HG02610 (cell line): ENCODE results near the gene TMEM38B.
"Not testable (repeated sequence)": the region's sequence is repeated elsewhere in the genome, so short reads cannot be mapped to it uniquely, and the experiment has no call there.

Source experiments
- ATAC-seq: cut with Tn5 transposase; IDR thresholded peaks from one replicate; pipeline ENCODE4 v1.9.1; 2021; ENCODE audit warnings: mild to moderate bottlenecking, moderate library complexity; ENCODE audit not compliant: unreplicated experiment

TMEM38B gene

GRCh38 chr9:105681313-105681712, 13.0 kb upstream of the TMEM38B start:
- ATAC-seq = no peak

DNA sequence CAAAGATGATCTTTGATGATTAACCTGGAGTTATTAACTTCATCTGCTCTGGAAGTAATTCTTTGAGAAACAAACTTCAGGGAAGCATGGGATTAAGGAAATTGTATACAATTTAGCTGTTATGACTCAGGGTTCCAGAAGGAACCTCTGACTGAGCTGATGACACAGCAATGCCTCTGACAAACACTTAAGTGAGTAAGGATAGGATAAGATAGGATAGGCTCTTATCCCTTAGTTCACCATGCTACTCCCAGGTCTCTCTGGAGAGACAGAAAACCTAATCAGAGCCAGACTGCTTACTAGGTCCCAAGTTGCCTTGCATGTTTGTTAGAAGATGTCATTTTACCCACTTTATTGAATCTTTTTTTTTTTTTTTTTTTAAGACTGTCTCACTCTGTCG, 12.6 kb upstream of the TMEM38B start:
- ATAC-seq = no peak

DNA sequence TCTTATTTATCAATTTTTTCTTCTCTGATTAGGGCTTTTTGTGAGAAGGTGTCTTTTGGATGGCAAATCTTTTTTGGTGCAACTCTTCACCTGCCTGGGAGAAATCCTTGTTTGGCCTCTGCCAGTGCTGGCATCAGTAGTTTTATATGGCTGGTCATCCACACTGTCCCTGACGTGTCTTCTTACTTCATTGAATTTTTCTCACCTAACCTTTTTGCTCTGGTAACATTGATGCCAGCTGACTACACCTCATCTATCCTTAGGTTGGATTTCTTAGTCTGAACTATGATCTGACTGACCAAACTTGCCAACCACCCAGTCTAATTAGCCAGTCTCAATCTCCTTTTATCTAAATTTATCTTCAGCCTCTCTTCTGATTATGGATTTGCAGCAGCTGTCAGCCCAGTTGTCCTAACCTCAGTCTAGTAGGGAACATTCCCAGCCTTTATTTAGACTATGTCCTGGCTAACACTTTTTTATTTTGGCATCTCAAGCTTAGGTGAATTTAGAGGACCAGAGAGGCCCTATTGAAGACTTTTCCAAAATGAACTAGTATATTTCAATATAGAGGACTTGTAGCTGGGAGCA, 10.6 kb upstream of the TMEM38B start:
- no peak for ATAC-seq

DNA sequence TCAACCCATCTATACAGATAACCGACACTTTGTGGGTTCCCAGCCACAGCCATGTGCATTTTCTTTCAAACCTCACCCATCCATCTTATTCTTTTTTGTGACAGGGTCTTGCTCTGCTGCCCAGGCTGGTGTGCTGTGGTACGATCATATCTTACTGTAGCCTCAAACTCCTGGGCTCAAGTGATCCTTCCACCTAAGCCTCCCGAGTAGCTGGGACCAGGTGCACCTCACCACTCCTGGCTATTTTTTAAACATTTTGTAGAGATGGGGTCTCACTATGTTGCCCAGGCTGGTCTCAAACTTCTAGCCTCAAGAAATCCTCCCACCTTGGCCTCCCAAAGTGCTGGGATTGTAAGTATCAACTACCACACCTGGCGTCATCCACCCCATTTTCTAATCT, 7.4 kb upstream of the TMEM38B start:
- no peak for ATAC-seq

- ATAC-seq = no peak
Observed at GRCh38 chr9:105690742-105691141, 3.6 kb upstream of the TMEM38B start.

- ATAC-seq = peak; percentile 18
Observed at GRCh38 chr9:105693435-105694189, 729 bp upstream of the TMEM38B start.

DNA sequence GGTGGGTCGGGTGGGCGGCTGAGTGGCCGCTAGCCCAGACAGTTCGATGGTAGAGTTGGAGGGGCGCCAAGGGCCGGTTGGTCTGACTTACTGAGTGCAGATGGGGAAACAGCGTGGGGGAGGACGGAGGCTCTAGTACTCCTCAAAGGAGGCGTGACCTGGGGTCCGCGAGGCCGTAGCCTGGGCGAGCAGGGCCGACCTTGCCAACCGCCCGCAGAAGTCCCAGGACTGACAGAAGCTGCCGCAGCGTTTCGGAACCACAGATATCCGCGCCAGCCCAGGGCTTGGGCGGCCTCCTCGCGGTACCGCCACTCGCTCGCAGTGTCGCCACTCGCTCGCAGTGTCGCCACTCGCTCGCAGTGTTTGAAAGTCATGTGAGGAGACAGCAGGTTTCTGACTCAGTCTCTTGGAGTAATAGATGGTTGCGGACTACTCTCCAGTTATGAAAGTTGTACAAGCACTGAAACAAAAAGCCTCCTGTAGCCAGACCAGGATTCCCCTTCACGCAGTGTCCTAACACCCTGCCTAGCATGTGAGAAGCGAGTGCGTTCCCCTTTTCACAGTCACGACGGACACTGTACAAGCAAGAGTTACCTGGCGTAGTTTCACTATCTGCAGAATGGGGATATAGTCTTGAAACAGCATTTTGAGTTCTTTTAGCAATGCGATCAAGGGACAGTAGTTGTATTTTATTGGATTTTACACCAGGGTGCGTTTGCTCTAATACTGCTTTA, 674 bp downstream of the TMEM38B start:
- ATAC-seq = peak; percentile 54

GRCh38 chr9:105696219-105696793, 2.0 kb downstream of the TMEM38B start:
- no peak for ATAC-seq

DNA sequence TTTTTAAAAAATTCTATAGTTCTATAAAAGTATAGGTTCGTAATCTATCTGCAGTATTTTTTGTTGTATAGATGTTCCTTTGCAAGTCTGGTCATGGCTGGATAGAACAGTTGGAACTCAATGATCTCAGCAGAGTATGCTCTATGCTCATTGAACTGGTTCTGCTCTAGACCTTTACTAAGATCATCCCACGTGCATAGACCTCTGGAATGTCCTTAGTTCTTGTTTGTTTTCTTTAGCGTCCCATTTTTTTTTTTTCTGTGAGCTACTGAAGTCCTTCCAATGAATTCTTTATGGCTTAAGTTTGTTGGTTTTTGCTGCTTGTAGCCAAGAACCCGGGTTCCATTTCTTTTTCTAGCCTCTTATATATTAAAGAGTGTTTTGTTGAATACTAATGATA, 3.5 kb downstream of the TMEM38B start:
- no peak for ATAC-seq

DNA sequence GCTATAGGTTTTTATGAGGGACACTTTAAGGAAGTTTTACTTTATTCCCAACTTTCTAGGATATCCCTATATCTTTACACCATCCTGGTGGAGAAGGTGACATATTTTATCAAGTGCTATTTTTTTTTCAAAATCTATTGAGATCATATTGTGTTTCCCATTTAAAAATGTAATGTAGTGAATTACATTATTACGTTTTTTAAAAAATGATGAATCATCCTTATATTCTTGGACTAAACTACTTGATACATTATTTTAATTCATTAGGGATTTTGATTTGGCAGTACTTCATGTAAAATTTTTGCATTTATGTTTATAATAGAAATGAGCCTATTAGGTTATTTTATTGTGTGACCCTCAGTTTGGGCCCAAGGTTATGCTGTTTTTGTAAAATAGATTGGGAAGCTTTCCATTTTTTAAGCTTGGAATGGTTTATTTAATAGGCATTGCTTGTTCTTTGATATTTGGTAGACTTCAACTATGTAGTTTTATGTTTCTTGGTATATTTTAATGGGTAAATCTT, 4.1 kb downstream of the TMEM38B start:
- no peak for ATAC-seq

GRCh38 chr9:105700668-105701067, 6.3 kb downstream of the TMEM38B start:
- ATAC-seq = no peak

DNA sequence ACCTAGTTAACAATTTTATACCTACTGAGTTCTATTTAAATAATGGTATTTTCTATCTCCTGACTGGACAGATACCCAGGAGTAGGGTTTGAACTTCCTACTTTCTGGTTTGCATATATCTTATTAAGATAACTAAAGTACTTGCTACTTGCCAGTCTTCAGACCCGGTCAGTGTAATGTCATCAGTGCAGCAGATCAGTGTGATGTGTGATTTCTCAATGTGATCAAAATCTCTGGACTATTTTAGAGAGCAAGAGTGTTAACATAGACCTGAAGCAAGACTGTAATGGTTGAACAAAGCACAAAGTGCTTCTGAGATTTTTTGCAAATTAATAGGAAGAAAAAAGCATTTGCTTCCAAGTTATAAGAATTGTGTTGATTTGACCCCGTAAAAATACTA, 6.8 kb downstream of the TMEM38B start:
- no peak for ATAC-seq

DNA sequence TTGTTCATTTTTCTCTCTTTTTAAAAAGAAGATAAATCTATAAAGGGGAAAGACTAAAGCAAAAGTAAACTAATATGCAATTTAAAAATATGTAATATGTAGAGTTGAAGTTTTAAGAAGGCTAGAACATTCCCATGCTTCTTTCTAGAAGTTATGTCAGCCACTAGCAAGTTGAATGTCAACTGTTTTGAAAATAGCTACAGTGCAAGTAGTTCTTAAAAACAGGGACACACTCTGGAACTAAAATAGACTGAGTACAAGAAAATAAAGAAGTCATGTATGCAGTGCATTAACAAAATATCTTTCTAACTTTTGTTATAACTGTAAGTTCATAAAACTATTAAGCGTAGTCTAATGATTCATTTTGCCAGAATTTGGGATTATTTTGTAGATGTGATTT, 7.9 kb downstream of the TMEM38B start:
- no peak for ATAC-seq

DNA sequence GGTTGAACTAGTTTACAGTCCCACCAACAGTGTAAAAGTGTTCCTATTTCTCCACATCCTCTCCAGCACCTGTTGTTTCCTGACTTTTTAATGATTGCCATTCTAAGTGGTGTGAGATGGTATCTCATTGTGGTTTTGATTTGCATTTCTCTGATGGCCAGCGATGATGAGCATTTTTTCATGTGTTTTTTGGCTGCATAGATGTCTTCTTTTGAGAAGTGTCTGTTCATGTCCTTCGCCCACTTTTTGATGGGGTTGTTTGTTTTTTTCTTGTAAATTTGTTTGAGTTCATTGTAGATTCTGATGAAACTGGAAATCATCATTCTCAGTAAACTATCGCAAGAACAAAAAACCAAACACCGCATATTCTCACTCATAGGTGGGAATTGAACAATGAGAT, 9.3 kb downstream of the TMEM38B start:
- not testable (repeated sequence) for ATAC-seq

DNA sequence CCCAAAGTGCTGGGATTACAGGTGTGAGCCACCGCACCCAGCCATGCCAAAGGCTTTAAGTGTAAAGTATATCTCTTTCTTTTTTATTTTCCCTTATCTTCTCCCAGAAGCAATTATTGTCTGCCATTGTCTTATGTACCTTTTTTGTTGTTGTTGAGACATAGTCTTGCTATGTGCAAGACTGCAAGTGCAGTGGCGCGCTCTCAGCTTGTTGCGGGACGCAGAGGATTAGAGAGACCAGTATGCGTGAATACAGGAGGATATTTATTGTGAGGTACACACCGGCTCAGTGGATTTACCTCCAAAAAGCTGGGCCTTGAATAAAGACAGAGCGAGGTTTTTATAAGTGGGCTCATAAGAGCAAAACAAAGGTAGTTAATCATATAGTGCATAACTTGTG, 11.8 kb downstream of the TMEM38B start:
- ATAC-seq = no peak

- peak; percentile 59 for ATAC-seq
Observed at GRCh38 chr9:105708405-105708804, 14.1 kb downstream of the TMEM38B start.

GRCh38 chr9:105710638-105711037, 16.3 kb downstream of the TMEM38B start:
- no peak for ATAC-seq

DNA sequence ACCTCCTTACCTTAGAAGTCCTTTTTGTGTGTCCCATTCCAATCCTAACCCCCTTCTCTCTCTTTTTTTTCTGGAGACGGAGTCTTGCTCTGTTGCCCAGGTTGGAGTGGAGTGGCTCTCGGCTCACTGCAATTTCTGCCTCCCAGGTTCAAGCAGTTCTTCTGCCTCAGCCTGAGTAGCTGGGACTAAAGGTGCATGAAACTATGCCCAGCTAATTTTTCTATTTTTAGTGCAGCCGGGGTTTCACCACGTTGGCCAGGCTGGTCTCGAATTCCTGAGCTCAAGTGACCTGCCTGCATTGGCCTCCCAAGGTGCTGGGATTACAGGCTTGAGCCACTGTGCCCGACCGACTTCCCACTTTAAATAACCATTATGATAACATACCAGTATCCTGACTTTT, 17.5 kb downstream of the TMEM38B start:
- no peak for ATAC-seq

DNA sequence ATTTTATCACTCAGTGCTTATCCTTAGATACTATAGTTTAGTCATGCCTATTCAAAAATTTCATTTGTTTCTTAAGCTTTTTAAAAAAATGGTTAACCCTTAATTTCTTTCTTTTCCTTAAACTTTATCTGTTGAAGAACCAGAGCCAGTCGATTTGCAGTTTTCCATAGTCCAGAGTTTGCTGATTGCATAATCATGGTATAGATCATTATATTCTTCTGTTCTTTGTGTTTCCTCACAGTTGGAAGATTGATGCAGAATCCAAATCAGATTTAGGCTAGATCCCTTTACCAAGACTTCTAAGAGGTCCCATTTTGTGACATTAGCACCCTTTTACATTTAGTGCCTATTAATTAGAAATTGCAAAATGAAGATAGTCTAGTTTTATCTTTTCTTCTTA, 18.0 kb downstream of the TMEM38B start:
- no peak for ATAC-seq

DNA sequence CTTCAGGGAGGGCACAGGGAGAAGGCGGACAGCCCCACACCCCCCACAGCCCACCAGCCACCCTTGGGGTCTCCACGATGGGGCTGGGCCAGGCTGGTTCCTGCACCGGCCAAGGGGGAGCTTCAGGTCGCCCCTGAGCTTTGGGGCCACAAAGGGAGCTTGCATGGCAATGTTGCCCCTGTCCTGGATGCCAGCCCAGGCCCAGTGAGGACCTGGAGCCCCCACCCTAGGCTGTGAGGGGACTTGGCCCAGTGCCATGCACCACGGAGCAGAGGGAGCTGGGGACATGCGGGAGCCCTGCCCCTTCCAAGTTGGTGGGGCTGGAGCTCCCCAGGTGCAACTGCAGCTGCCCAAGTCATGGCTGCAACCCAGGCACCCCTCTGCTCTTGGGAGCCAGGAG, 18.4 kb downstream of the TMEM38B start:
- no peak for ATAC-seq

DNA sequence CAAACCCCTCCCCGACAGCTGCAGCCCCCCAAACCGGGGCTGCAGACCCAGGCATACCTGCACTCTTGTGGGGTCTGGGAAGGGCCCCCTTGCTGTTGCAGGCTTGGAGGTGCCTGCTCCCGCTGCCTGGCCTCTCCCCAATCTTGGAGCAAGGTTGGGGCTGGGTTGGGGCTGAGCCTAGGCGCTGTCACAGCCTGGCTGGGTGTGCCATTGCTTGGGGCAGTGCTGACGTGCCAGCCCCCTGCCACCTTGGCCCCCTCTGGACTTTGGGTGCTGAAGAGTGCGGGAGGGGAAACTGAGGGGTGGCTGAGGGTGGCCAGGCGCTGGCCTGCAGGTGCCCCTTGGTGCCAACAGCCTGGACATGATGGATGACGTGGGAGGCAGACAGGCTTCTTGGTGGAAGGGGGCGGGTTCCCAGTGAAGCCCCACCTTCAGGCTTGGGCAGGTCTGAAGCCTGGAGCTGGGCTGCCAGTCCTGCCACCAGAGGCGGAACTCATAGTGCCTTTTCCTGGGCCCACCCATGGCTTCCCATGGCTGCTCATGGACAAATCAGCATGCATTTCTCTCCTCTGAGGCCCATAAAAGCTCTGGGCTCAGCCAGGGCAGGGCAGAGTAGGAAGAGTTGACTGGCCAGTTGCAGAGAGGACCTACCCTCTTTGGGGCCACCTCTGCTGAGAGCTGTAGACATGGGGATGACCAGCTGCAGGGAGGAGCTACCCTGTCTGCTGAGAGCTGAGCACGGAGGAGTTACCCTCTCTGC, 19.1 kb downstream of the TMEM38B start:
- ATAC-seq = no peak
